ENCODE results near the gene GPHN.

GPHN gene

DNA sequence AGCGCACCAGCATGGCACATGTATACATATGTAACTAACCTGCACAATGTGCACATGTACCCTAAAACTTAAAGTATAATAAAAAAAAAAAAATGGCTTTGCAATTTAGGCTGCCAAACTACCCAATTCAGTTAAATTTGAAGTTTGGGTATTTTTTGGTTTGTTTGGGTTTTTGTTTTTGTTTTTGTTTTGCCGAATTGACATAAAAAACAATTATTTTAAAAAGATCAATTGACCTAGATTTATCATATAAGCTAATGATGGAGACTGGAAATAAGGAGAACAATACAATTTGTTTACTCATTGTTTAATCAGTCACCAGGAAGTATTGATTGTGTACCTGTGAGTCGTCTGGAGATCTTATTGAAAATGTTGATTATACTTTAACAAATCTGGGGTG lies 619.2 kb downstream of the GPHN start:
- no peak for DNase-seq (ENCODE audit: low read depth)
- H3K4me3 ChIP-seq (ENCODE audit: low read depth, low read length) = no peak overlapping the region
- TF ChIP-seq, protein P1, sequence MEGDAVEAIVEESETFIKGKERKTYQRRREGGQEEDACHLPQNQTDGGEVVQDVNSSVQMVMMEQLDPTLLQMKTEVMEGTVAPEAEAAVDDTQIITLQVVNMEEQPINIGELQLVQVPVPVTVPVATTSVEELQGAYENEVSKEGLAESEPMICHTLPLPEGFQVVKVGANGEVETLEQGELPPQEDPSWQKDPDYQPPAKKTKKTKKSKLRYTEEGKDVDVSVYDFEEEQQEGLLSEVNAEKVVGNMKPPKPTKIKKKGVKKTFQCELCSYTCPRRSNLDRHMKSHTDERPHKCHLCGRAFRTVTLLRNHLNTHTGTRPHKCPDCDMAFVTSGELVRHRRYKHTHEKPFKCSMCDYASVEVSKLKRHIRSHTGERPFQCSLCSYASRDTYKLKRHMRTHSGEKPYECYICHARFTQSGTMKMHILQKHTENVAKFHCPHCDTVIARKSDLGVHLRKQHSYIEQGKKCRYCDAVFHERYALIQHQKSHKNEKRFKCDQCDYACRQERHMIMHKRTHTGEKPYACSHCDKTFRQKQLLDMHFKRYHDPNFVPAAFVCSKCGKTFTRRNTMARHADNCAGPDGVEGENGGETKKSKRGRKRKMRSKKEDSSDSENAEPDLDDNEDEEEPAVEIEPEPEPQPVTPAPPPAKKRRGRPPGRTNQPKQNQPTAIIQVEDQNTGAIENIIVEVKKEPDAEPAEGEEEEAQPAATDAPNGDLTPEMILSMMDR (IDR thresholded peaks at IDR 0.05; ENCODE audit: low read depth, low read length, missing control alignments) = no peak

DNA sequence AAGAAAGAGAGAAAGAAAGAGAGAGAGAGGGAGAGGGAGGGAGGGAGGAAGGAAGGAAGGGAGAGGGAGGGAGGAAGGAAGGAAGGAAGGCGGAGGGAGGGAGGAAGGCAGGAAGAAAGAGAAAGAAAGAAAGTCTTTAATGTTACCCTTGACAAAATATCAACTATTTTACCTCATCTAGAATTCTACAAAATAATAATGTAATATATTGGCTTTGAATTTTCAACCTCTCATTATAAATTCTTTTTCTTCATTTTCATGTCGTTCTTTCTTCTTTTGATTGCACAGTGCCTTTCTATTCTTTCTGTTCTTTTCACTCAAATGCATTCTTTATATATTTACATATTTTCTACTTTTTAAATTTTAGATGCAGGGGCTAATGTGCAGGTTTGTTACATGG lies 621.8 kb downstream of the GPHN start:
- no peak for DNase-seq (ENCODE audit: low read depth)
- no peak overlapping the region for H3K4me3 ChIP-seq (ENCODE audit: low read depth, low read length)
- TF ChIP-seq, protein P1 (IDR thresholded peaks at IDR 0.05; ENCODE audit: low read depth, low read length, missing control alignments) = no peak

DNA sequence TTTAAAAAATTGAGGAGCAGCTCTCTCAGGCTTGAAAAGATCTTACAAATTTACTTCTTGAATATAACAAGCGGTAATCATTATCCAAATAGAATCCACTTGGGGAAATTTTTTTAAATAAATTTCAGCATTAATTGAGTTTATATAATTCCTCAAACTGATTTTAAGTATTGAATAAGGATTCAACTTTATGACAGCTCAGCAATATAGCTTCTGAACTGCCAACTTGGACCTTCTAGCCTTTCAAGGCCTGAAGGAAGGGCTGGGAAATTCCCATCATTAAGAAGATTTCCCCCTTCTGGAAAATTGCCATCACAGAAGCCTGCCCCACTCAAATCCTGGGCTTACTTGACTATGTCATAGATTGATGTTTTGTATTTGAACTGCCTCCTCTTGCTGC lies 623.7 kb downstream of the GPHN start:
- TF ChIP-seq, protein P1 (IDR thresholded peaks at IDR 0.05; ENCODE audit: low read depth, low read length, missing control alignments) = no peak
- no peak for DNase-seq (ENCODE audit: low read depth)
- H3K4me3 ChIP-seq (ENCODE audit: low read depth, low read length) = no peak overlapping the region

DNA sequence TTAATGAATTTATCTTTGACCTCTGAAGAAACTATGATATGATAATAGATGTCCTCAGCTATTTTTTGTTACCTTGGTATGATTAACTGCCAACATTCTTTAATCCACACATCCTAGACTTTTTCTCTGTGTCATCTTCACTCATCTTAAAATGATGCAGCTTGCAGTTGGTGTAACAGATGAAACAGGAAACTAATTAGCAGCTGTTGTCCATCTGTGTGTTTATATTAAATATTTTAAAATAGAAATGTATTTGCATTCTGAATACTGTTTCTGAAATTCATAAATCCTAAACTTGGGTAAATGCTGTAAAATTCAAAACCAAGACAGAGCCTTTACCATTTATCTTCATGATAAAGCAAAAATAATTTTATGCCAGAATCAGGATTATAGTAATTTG lies 625.2 kb downstream of the GPHN start:
- TF ChIP-seq, protein P1 (IDR thresholded peaks at IDR 0.05; ENCODE audit: low read depth, low read length, missing control alignments) = no peak
- DNase-seq (ENCODE audit: low read depth) = no peak

DNA sequence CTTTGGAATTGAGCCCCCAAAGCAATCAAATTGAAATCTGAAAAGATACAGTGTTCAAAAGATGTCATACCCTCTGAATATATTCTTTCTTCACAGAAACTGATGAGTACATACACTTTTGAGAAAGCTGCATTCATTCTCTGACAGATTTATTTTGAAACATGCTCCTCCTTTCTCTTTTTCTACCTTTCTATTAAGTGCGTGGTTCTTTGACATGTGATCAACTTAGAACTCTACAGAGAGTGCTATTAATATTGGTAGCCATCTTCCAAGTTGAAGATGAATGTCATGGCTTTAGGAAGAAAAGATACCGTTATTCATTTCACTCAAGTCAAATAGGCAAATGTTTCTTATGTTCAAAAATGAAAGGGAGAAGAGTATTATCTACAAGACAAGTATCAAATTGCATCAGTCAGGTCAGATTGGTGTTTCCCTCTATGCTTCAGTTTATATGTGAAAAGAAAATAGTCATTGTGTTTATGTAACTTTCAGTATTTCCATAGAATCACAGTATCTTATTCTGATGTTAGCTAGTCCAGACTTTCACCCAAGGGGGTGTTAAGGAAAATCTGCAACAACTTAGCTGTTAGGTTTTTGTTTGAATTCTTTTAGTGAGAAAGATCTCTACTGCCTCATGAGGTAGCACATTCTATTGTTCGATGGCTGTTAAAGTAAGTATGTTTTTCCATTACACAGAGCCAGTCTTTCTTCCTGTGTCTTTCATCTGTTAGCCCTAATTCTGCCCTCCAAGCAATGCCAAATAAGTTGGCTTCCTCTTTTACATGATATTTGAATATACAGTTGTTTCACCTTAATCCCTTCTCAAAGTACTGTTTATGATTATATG lies 625.9 kb downstream of the GPHN start:
- DNase-seq (ENCODE audit: low read depth) = no peak
- no peak overlapping the region for H3K4me3 ChIP-seq (ENCODE audit: low read depth, low read length)
- TF ChIP-seq, protein P1 (IDR thresholded peaks at IDR 0.05; ENCODE audit: low read depth, low read length, missing control alignments) = no peak

More for the DNA sequence above, 625.2 kb downstream of the GPHN start:
- H3K4me3 ChIP-seq (ENCODE audit: low read depth, low read length) = no peak overlapping the region

DNA sequence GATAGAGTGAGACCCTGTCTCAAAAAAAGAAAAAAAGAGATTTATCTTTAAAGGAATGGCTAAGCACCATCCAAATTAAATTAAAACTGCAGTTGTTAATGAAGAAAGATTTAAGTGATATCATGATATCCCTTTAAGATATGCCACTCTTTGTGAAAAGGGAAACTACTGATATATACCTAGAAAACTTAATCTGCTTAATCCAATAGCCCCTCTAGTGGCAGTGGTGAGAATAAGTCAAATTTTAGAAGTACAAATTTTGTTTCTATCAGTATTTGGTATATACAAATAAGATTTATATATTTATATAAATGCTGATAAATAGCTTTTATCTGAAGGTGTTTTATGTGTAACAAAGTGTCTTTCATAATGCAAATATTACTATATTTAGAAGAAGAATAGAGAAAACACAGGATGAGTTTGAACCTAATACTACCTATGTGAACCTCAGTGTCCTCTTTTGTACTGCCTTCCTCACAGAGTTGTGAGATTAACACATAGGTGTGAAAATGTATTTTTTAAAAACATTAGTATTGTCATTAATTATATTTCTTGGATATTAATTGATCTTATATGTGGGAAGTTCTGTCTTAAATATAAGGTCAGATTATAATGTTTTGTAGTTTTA lies 629.9 kb downstream of the GPHN start:
- no peak overlapping the region for H3K4me3 ChIP-seq (ENCODE audit: low read depth, low read length)
- TF ChIP-seq, protein P1 (IDR thresholded peaks at IDR 0.05; ENCODE audit: low read depth, low read length, missing control alignments) = peak; percentile 34
- DNase-seq (ENCODE audit: low read depth) = no peak

Measured in GM12864 (cell line).